DOHH2 (cell line): ENCODE measurements around the gene SH3BP5.

ENCODE experiments used
- CTCF ChIP-seq: fragments of 200-600 bp; sonication (generic); IDR thresholded peaks from one replicate; pipeline ENCODE4 v1.5.1; 2014; ENCODE audit warnings: antibody characterized with exemption, mild to moderate bottlenecking, low read depth, low read length; ENCODE audit not compliant: poor library complexity, severe bottlenecking
- EZH2phosphoT487 ChIP-seq: fragments of 200-600 bp; sonication (generic); IDR thresholded peaks from 2 replicates; pipeline ENCODE4 v1.6.1; 2017; ENCODE audit warnings: borderline replicate concordance, mild to moderate bottlenecking, antibody characterized with exemption, low read length, moderate library complexity, mixed read lengths

GRCh38 chr3:15217841-15218267 lies 114.5 kb downstream of the SH3BP5 start:
- no peak for TF ChIP-seq CTCF
- TF ChIP-seq EZH2phosphoT487, result no peak
